Stimulated activated CD8-positive, alpha-beta memory T cell treated with anti-CD3 and anti-CD28 coated beads, Interleukin-4, amount 100 ng/mL, for 4 hours (primary cell): ENCODE measurements around the gene GNL3.
"Not testable (repeated sequence)": the region's sequence is repeated elsewhere in the genome, so short reads cannot be mapped to it uniquely, and the experiment has no call there.

ENCODE experiments used
- DNase-seq, 2 donors: peaks; one replicate each; pipeline ENCODE4 v3.0.0-alpha.2; 2020; ENCODE audit warnings: low read depth in 2 of 2, low spot score in 1 of 2

GNL3 gene, protein sequence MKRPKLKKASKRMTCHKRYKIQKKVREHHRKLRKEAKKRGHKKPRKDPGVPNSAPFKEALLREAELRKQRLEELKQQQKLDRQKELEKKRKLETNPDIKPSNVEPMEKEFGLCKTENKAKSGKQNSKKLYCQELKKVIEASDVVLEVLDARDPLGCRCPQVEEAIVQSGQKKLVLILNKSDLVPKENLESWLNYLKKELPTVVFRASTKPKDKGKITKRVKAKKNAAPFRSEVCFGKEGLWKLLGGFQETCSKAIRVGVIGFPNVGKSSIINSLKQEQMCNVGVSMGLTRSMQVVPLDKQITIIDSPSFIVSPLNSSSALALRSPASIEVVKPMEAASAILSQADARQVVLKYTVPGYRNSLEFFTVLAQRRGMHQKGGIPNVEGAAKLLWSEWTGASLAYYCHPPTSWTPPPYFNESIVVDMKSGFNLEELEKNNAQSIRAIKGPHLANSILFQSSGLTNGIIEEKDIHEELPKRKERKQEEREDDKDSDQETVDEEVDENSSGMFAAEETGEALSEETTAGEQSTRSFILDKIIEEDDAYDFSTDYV

DNA sequence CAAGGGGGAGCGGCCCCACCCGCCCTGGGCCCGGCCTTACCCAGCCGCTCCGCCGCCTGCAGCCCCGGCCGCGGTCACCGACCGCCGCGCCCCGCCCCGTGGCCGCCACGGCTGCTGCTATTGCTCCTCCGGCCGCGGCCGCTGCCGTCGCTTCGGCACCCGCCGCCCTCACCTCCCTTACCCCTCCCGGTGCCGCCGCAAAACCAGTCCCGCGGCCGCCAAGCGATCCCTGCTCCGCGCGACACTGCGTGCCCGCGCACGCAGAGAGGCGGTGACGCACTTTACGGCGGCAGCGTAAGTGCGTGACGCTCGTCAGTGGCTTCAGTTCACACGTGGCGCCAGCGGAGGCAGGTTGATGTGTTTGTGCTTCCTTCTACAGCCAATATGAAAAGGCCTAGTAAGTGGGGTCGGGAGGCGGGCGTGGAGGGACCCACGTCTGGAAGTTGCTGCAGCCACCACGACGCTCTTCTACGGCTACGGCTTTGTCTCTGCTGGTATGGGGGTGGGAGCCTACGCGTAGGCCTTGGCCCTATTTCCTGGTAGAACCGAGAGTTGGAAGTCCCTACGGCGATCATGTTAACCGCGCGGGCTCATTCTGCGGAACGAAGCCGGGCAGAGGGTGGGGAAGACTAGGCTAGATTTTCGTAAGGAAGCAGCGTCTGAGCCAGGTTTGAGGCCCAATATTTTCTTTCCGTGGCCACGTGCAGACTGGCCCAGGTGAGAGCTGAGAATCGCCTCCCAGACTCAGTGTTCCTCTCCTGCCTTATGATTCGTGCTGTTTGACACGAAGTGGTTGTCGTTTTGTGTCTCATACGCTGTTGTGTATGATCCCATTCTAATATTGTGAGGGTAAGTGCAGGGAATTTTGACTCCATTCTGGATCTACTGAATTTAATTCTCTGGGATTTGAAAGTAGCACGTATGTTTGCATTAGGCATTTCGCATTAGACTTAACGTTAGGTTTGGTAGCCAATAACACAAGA, at the start of gene GNL3, which contains the start of gene PBRM1:
Gene GNL3, plus strand, starts transcription at position 324 of the 983 bp plus-strand sequence. Its CDS starts 61 bp downstream, at position 385.
Gene PBRM1, minus strand, starts transcription at position 205 of the 983 bp plus-strand sequence.
- peak; percentile 68 to 84 for DNase-seq

DNA sequence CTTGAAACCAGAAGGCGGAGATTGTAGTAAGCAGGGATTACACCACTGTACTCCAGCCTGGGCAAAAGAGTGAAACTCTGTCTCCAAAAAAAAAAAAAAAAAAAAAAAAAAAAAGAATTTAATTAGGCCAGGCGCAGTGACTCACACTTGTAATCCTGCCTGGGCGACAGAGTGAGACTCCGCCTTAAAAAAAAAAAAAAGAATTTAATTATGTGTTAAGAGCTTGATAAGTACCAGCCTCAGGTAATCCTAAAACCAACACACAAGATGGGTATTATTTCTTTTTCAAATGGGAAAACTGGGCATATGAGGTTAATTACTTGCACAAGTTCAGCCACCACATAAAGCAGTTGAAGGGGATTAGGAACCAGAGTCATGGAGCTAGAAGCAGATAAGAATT, 49.2 kb upstream of the GNL3 start:
- DNase-seq: no peak

DNA sequence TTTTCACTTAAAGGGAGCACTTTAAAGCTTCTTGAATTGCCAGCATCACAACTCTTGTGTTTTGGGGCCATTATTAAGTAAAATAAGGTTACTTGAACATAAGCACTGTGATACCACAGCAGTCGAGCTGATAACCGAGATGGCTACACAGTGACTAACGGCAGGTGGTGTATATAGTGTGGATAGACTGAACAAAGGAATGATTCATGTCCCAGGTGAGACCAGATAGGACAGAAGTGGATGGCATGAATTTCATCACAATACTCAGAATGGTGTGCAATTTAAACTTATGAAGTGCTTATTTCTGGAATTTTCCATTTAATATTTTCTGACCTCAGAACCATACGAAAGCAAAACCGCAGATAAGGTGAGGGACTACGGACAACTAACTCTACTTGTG, 40.3 kb upstream of the GNL3 start:
- no peak for DNase-seq

DNA sequence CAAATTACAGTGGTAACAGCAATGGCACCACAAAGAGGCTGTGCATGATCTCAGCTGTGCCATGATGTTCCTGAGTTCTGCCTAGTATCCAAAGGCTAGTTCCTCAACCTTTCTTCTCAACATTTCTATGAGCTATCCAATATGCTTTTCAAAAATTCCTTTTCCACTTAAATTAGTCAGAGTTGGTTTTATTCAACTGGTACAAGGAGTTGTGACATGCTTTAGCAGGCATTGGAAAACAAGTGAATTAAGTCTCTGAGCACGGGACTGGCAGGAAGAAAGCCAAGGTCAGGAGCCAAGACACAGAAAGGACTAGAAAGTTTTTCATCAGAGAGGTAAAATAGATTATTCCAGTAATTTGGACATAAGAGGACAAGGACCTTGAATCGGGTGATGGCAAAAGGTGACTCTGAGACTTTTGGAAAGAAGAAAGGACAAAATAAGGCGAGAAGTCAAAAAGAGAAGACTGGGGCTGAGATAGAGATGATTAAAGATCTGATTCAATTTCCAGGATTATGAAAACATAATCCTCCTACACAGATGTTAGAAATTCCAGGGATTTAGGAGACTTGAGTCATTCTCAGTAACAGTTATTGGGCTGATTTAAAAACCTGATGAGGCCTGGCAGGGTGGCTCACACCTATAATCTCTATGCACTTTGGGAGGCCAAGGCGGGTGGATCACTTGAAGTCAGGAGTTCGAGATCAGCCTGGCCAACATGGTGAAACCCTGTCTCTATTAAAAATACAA, 36.2 kb upstream of the GNL3 start:
- no peak for DNase-seq

DNA sequence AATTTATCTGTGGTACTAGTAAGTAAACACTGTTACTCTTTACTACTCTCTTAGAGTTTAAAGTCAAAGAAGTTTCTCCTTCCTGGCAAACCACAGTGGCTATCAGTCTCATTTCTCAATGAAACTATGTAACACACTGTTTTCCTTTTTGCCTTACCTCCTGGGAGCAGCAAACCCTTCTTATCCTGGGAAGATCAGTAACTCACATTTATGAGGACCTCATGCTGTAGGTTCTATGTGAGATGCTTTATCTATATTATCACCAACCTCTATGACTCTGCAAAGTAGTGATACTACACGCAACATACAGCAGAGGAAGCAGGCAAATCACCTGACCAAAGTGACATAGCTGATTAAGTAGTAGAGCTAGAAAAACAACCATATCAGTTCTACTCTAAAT, 35.4 kb upstream of the GNL3 start:
- DNase-seq: no peak

DNA sequence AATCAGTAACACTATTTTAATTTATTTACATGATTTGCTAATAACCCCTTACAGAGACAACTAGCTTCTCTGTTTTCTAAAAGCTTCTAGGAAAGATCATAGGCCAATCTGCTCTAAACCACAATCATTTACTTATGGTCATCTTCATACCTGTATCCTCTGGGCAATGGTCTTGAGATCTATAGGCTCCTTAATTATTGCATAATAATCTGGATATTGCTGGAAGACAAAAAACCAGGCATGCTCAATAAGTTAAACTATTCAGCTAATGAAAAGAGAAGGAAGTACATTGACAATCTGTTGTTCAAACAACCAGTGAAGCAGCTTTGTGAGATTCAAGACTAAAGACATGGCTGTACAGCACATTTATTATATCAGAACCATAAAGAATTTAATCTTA, 34.2 kb upstream of the GNL3 start:
- DNase-seq: no peak

DNA sequence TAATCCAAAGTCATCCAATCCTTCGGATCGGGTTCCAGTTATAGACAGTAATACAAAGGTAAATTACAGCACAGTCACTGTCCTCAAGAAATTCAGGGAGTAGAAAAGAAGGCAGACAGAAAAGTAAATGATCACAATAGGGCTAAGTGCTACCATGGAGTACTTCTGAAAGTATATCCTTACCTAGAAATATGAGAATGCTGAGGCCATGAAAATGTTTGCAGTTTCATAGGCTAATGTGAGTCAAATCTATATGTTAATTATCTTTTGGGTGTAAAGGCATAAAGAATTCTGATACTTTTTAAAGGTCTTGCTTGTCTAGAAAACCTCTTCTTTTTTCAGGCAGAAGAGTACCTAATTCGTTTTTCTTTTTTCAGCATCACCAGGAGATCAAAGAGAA, 29.9 kb upstream of the GNL3 start:
- no peak for DNase-seq

DNA sequence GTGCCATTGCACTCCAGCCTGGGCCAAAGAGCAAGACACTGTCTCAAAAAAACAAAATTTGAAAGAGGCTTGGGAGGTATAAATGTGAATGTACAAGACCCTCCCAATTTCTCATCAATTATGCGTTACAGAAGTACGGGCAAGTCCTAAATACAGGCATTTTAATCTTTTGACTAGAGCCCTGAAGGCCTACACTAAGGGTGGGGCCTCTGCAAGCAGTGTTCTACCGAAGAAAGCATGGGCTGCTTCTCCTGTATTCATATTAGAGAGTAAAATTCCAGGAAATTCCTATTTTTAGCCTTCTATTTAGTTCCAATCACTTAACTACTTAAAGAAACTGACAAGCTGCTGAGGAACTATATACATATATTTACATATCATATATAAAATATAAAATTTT, 25.8 kb upstream of the GNL3 start:
- no peak for DNase-seq

DNA sequence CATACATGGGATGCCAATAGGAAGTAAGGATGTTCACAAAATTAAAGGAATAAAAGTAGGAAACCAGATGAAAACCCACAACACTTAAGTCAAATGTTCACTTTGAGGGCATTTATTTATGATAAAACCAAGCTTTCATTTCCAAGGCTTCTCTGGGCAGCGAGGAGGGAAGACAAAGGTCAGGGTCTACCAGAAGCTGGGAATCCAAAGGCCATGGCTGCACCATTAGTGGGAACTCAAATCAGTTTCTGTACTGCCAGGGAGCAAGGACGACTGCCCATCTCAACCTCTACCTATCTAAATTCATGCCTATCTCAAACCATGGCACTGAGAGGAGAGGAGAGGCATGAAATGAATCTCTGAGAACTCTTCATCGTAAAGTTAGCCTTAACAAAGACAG, 22.7 kb upstream of the GNL3 start:
- no peak for DNase-seq

DNA sequence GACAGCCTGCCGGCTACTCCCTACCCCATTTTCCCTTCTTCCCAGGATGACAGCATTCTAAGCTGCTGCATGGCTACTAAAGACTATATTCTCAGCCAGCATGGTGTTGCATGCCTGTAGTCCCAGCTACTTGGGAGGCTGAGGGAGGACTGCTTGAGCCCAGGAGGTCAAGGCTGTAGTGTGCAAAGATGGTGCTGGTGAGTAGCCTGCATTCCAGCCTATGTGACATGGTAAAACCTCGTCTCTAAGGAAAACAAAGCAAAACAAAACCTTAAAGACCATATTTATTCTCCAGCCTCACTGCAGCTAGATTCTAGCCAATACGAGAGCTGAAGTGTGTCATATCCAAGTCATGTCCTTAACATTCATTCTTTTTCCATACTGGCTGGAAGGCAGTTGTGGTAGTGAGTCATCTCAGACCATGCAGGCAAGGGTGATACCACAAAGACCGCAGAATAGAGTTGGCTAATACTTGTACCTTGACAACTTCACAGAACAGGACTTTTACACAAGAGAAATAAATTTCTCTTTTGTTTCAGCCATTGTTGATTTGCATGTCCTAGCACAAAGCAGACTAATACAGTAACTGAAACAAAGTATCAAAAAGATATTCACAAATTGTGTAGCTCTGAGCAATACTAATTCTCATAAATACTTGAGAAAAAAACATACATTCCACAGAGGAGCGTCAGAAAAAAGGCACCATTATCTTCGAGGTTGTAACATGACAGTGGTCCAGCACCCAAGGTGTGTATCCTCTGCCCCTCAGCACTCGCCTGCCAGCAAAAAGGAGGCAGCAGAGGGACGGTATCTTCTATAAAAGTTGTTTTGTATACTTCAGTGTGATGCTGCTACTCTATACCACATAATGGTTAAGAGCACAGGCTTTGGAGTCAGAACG, 15.0 kb upstream of the GNL3 start:
- no peak for DNase-seq

DNA sequence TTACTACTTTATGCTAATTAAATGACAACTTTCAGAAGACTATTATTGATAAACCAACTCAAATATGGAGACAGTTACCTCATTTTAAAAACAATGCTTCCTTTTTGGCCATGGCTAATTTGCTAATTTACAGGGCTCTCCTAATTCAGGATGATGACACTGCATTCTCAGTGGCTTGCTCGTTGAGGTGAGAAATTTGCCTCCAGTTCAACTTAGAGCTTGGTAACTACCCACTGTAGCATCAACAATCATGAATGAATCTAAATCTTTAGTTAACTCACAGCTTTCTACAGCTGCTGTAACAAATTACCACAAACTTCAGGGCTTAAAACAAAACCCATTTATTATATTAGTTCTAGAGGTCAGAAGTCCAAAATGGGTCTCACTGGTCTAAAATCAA, 14.2 kb upstream of the GNL3 start:
- no peak for DNase-seq

DNA sequence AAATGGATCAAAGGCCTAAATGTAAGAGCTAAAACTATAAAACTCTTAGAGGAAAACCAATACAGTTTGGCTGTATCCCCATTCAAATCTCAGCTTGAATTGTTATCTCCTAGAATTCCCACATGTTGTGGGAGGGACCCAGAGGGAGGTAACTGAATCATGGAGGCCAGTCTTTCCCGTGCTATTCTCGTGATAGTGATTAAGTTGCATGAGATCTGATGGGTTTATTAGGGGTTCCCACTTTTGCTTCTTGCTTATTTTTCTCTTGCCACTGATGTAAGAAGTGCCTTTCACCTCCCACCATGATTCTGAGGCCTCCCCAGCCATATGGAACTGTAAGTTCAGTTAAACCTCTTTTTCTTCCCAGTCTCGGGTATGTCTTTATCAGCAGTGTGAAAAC, 9.6 kb upstream of the GNL3 start:
- not testable (repeated sequence) for DNase-seq

DNA sequence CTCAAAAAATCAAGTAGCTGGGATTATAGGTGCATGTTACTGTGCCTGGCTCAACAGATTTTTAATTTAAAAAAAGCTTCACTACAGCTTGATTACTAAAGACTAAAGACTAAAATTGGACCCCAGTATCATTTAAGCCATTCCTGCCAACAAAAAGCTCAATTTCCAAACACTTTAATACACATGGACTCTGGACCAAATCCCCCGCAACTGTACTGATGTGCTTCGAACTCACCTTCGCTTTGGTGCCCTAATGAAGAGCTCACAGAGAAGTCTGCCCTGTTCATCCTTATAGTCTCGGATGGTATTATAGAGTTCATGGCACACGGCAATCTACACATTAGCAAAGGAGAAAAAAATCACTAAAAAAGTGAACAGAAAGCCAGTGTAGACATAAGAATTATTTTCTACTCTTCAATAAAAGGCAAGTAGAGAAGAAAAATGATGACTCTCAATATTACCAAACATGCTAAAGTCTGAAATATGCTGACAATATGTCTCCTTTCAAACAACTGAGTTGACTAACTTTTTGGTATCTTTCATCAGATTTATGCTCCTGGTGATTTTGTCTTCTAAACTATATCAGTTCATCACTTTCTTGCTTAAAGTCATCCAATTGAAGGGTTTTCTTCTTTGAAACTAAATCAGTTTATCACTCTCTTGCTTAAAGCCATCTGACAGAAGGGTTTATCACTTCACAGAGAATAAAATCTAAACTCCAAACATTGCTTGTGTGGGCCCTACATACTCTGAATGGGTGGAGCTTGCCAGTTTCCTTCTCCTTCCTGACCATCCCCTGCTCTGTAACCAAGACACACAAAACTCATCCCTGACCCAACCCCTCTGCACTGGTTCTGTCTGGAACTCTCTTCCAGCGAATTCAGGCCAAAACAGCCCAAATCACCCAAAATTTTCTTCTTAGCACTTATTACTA, 7.3 kb upstream of the GNL3 start:
- no peak for DNase-seq

DNA sequence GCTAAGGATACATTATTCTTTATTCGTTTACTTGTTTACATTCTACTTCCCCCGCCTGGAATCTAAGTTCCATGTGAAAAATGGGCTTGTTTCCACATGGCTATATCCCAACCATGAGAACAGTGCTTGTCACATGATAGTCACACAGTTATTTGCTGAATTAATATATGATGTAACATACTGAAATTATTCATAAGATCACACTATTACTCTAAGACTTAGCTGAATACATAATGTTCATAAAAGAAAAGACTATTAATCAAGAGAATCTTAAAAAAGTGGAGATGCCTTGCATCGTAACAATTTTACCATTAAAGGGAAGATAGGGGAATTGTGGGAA, 6.7 kb upstream of the GNL3 start:
- no peak for DNase-seq

DNA sequence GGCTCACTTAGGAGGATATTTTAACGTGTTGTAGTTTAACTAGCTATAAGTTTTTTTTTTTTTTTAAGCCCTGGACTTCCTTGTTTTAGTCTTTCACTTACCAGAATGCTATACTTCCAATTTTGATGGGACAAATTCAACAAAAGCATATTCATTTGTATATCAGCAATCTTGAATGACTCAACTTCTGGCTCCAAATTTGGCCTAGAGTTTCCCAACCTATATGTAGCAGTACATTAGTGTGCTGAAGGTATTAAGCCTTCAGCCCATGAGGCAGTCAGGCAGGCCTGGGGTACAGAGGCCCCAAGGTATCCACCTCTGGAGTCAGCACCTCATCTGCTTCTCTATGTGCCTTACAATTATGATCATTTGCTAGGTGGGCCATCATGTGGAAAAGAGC, 6.0 kb upstream of the GNL3 start:
- no peak for DNase-seq

DNA sequence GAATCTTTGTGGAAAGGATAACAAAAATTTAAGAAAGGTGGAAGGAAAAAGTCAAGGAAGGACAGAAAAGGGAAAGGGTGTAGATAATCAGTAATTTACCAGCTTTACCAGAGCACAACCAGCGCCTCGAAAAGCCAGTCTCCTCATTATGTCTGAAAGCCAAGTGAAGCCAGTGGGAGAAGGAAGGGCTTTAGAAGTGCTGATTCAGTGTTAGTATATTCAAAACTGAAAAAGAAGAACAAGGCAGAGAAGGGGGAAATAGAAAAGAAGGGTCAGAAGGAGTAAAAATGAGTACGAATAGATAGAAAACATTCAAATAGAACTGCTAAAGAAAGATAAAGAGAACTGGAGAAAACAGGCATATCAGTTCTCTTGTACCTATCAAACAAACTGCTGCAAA, 4.2 kb upstream of the GNL3 start:
- no peak for DNase-seq

DNA sequence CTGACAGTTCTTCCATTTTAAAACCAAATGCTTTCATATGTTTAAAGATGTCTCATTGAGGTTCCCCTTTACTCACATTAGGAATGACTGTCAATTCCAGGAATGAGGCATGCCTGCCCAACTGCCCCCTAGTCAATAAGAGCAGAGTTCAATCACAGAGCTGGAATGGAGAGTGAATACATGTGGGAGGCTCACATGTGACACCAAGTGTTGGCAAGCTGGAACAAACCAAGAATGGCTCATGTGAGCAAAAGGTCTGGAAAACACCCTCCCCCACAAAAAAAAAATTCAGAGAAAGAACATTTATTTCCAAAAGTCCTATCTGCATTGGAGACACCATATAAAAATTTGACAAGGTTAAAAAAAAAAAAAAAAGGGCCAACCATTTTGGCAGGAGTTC, 3.8 kb upstream of the GNL3 start:
- DNase-seq: no peak

DNA sequence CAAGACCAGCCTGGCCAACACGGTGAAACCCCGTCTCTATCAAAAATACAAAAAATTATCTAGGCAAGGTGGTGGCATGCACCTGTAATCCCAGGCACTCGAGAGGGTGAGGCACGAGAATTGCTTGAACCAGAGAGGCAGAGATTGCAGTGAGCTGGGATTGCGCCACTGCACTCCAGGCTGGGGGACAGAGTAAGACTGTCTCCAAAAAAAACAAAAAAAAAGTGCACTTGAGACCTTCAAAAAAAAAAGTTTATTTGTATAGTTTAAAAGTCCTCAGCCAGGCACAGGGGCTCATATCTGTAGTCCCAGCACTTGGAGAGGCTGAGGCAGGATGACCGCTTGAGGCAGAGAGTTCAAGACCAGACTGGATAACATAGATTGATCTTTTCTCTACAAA, 2.2 kb upstream of the GNL3 start:
- DNase-seq: no peak

DNA sequence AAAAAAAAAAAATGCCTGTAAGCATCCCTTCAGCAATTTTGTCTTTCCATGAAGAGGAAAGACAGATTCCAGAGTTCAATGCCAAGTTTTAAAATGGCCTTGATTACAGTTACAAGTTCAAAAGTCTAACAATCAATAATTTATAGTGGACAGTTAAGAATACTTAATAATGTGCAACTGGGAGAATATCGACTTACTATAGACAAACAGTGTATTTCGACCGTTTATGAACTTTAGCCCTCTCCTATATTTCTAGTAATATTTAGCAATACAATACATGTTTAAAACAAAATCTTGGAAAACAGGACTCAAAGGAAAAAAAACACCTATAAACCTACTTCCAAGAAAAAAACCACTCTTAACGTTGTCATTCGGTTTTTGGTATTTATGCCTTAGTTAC, 1.6 kb upstream of the GNL3 start:
- DNase-seq: no peak
